ENCODE data around the gene SIRT4.
"Not testable (repeated sequence)": the region's sequence is repeated elsewhere in the genome, so short reads cannot be mapped to it uniquely, and the experiment has no call there.

Gene SIRT4

GRCh38 chr12:120292661-120293531, 9.2 kb upstream of the SIRT4 start, which contains the start of gene RNU4-1:
TSS of gene RNU4-1 (minus strand) at chr12:120293237.
- H3K4me3 ChIP-seq (ENCODE audit: low read length): peak within 1 kb of the TSS; percentile 57
- no peak for TF ChIP-seq ZNF274 (IDR thresholded peaks at IDR 0.05; ENCODE audit: low read depth, low read length)

- H3K4me3 ChIP-seq (ENCODE audit: low read length): no peak overlapping the region
- no peak for TF ChIP-seq ZNF274 (IDR thresholded peaks at IDR 0.05; ENCODE audit: low read depth, low read length)
Observed at GRCh38 chr12:120314220-120314619, 12.1 kb downstream of the SIRT4 start.

GRCh38 chr12:120316798-120317223, 14.7 kb downstream of the SIRT4 start:
- no peak for TF ChIP-seq ZNF274 (IDR thresholded peaks at IDR 0.05; ENCODE audit: low read depth, low read length)
- peak overlapping the region; percentile 53; the same call in 1 of the 2 replicates for H3K4me3 ChIP-seq (ENCODE audit: low read length)

- no peak for TF ChIP-seq ZNF274 (IDR thresholded peaks at IDR 0.05; ENCODE audit: low read depth, low read length)
- peak overlapping the region; percentile 53; the same call in 1 of the 2 replicates for H3K4me3 ChIP-seq (ENCODE audit: low read length)
Observed at GRCh38 chr12:120317224-120318105, 15.3 kb downstream of the SIRT4 start.

DNA sequence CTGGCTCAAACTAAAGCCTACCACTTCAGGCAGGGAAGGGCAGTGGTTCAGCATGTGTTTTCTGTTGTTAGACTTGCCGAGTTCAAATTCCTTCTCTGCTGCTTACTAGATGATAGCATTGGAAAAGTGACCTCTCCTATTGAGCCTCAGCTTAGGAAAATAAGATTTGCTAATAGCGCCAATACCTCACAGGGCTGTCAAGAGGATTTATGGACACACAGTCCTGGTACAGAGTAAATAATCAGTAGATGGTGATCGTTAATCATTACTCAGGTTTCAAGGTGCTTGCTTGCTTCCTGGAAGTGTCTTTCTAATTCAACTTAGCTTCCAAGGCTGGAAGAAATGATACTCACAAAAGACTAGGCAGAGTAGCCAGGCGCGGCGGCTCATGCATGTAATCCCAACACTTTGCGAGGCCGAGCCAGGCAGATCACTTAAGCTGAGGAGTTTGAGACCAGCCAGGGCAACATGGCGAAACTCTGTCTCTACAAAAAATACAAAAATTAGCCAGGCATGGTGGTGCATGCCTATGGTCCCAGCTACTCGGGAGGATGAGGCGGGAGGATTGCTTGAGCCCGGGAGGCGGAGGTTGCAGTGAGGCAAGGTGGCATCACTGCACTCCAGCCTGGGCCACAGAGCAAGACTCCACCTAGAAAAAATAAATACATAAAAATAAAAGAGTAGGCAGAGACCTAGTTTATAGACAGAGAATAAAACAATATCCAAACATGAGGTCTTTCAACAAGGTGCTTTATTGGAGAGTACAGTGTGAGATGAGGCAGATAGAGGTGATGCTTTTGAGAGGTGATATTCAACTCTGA, 19.5 kb downstream of the SIRT4 start:
- H3K4me3 ChIP-seq (ENCODE audit: low read length): no peak overlapping the region

GRCh38 chr12:120323772-120324171, 21.7 kb downstream of the SIRT4 start:
- no peak overlapping the region for H3K4me3 ChIP-seq (ENCODE audit: low read length)
- no peak for TF ChIP-seq ZNF274 (IDR thresholded peaks at IDR 0.05; ENCODE audit: low read depth, low read length)

More for the DNA sequence above, 19.5 kb downstream of the SIRT4 start:
- TF ChIP-seq ZNF274 (IDR thresholded peaks at IDR 0.05; ENCODE audit: low read depth, low read length): no peak

DNA sequence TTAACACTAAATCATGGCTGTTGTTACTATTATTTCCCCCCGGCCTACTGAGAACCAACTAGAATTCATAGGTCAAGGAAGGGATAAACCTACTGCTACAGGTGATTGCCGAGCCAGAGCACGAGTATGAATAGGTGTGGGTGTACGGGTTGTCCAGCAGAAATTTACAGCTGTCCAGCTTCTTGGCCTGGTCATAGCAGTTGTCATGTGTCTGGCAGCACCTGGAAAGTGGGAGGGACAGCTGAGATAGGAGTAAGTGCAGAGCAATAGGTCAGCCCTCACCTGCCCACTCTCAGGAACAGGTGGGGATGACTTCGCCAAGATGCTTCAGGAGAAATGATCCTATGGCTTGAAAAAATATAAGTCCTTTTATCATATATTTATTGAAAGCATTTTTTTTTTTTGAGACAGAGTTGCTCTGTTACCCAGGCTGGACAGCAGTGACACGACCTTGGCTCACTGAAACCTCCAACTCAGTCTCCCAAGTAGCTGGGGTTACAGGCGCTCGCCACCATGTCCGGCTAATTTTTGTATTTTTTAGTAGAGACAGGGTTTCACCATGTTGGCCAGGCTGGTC, 22.8 kb downstream of the SIRT4 start:
- no peak for TF ChIP-seq ZNF274 (IDR thresholded peaks at IDR 0.05; ENCODE audit: low read depth, low read length)
- H3K4me3 ChIP-seq (ENCODE audit: low read length): no peak overlapping the region

- no peak for TF ChIP-seq ZNF274 (IDR thresholded peaks at IDR 0.05; ENCODE audit: low read depth, low read length)
- H3K4me3 ChIP-seq (ENCODE audit: low read length): no peak within 1 kb of the TSS
Observed at GRCh38 chr12:120327593-120327992, 25.5 kb downstream of the SIRT4 start, which contains the start of gene PLA2G1B. TSS of gene PLA2G1B (minus strand) at chr12:120327779. CDS start at chr12:120327753, 26 bp downstream.

- H3K4me3 ChIP-seq (ENCODE audit: low read length): no peak overlapping the region
- TF ChIP-seq ZNF274 (IDR thresholded peaks at IDR 0.05; ENCODE audit: low read depth, low read length): no peak
Observed at GRCh38 chr12:120328228-120328627, 26.1 kb downstream of the SIRT4 start.

DNA sequence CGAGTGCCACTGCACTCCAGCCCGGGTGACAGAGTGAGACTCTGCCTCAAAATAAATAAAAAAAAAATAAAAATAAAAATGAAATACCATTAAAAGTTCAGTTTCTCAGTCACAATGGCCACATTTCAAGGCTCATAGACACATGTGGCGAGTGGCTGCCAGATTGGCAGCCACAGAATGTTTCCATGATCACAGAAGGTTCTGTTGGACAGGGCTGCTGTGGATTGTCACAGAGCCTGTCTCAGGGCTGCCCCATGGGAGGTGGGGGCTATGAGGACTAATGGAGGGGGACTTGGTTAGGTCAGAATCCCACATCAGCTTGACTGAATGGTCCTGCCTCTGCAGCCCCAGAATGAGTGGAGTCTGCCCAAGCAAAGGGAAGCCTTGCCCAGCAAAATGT, 29.3 kb downstream of the SIRT4 start:
- no peak for TF ChIP-seq ZNF274 (IDR thresholded peaks at IDR 0.05; ENCODE audit: low read depth, low read length)
- H3K4me3 ChIP-seq (ENCODE audit: low read length): no peak overlapping the region

DNA sequence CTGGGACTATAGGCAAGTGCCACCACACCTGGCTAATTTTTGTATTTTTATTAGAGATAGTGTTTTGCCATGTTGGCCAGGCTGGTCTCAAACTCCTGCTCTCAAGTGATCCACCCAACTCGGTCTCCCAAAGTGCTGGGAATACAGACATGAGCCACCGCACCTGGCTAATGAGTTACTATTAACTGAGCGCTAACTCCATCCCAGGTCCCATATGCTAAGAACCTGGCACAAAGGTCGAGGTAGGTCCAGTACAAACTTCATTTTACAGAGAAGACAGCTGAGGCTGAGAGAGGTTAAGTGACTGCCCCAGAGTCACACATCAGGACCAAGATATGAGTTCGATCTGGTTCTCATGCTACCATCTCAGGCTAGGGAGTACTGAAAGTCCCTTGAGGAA, 29.9 kb downstream of the SIRT4 start:
- H3K4me3 ChIP-seq (ENCODE audit: low read length): no peak overlapping the region
- no peak for TF ChIP-seq ZNF274 (IDR thresholded peaks at IDR 0.05; ENCODE audit: low read depth, low read length)

- H3K4me3 ChIP-seq (ENCODE audit: low read length): no peak overlapping the region
- TF ChIP-seq ZNF274 (IDR thresholded peaks at IDR 0.05; ENCODE audit: low read depth, low read length): no peak
Observed at GRCh38 chr12:120332523-120332922, 30.4 kb downstream of the SIRT4 start.

DNA sequence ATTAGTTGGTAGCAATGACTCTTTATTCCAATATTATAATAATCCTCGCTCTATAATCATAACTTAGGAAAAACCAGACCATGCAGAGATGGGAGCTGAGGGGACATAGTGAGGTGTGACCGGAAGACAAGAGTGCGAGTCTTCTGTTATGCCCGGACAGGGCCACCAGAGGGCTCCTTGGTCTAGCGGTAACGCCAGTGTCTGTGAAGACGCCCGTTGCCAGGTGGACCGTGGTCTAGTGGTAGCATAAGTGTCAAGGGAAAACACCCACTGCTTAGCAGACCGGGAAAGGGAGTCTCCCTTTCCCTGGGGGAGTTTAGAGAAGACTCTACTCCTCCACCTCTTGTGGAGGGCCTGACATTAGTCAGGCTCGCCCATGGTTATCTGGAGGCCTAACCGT, 33.3 kb downstream of the SIRT4 start:
- not testable (repeated sequence) for H3K4me3 ChIP-seq (ENCODE audit: low read length)

DNA sequence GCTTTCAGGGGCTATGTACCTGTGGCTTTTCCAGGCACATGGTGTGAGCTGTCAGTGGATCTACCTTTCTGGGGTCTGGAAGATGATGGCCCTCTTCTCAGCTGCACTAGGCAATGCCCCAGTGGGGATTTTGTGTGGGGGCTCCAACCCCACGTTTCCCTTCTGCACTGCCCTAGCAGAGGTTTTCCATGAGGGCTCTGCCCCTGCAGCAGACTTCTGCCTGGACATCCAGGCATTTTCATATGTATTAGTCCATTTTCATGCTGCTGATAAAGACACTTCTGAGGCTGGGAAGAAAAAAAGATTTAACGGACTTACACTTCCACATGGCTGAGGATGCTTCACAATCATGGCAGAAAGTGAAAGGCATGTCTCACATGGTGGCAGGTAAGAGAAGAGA, 34.3 kb downstream of the SIRT4 start:
- H3K4me3 ChIP-seq (ENCODE audit: low read length): not testable (repeated sequence)

Data from GM08714 (cell line).